HG03097 (cell line): ENCODE measurements around the gene RPL13A.

Experiments
- ATAC-seq: cut with Tn5 transposase; IDR thresholded peaks from one replicate; pipeline ENCODE4 v1.9.1; 2021; ENCODE audit not compliant: unreplicated experiment, low FRiP score

Gene RPL13A

GRCh38 chr19:49539192-49539952 is 52.0 kb downstream of the RPL13A start:
- no peak for ATAC-seq
